HG02943 (cell line): ENCODE measurements around the gene TPPP3.

Experiments used
- ATAC-seq: cut with Tn5 transposase; IDR thresholded peaks from one replicate; pipeline ENCODE4 v1.9.1; 2021; ENCODE audit warnings: mild to moderate bottlenecking, low read depth, moderate library complexity; ENCODE audit not compliant: unreplicated experiment

The TPPP3 gene

DNA sequence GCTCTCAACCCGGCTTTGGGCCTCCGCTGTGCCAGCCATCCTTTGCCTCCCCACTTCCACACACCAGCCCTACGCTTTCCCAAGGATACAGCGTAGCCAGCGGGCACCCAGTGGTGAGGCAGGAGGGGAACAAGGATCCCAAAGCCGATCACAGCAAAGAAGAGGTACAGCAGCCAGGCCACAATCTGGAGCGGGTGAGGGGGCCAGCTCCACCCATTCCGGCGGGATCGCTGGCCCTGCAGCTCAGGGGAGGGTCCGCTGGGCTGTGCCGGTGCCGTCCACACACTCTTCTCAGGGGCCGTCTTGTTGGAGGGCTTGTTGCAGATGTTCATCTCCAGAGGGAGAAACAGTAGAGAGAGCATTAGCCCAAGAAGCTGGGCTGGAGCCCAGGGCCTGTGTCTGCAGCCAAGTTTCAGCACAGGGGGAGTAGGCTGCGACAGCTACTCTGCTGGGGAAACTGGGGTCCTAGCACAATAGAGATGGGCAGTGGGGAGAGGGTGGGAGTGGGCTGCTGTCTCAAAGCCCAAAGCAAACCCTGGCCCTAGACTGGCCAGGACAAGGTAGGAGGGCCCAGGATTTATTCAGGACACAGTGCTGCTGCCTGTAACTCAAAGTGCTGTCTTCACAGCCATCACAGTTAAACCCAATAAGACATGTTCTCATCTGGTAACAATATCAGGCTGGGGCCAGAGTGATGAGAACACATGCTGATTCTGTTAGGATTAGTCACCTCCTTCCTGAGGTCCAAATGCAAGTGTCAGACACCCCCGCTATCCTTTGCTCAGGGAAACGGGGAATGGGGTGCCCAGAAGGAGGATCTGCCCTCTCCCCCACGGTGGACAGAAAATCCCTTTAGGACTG is 13.0 kb upstream of the TPPP3 start:
- no peak for ATAC-seq

DNA sequence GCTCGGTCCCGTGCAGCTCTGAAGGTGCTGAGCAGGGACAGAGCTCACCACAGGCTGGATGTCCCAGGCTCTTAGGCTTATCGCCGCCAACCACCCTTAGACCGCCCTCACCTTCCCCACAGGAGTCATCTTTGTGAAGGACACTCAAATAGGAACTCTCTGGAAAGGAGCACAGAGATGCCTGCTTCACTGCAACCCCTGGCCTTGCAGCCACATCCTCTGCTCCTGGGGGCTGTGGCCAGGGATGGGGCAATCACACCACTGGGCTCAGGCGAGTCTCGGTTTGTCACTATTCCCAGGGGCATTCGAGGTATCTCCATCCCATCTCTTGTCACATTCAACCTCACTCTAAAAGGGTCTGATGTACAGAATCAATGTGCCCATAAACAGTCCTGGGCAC is 12.0 kb upstream of the TPPP3 start:
- no peak for ATAC-seq

DNA sequence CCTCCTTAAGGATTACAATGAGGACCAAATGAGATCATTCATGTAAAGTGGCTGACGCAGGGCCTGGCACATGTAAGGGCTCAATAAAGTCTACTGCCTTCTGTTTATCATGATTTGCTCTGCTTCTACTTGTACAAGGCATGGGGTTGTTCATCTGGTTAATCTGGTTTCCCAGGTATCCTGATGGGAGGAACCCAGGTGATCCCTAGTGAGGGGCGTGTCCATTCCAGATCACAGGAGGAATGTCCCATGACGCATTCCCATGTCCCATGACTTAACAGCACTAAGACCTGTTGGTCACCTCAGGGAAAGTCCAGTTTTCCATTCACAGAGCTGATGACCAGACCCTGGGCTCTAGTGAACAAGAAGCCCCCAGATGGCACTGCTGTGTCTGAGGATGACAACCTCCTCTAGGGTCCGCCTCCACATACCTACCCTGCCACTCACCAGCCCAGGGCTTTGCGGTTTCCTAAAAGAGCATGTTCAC is 11.5 kb upstream of the TPPP3 start:
- no peak for ATAC-seq

DNA sequence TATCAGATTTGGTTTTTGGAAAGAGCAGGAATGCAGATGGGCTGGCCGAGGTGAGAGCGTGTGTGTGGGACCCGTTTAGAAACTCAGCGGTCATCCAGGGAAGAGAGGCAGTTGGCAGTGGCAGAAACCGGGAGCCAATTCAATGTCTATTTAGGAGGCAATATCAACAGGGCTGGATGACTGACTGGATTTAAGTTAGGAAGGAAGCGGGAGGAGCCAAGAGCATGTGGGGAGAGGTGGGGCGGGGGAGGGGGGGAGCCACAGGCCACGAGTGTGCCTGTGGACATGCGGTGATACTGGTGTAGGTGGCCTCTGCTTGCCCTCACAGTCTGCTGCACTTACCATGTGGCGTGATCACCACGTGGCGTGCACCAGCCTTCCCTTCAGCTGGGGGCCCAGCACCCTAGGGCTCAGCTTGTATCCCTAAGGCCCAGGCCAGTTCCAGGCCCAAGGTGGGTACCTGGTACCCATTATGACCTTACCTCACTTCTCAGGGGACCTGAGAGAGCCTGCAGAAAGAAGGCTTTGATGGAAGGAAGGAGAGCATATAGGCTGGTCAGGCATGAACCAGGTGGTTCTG is 10.8 kb upstream of the TPPP3 start:
- no peak for ATAC-seq

DNA sequence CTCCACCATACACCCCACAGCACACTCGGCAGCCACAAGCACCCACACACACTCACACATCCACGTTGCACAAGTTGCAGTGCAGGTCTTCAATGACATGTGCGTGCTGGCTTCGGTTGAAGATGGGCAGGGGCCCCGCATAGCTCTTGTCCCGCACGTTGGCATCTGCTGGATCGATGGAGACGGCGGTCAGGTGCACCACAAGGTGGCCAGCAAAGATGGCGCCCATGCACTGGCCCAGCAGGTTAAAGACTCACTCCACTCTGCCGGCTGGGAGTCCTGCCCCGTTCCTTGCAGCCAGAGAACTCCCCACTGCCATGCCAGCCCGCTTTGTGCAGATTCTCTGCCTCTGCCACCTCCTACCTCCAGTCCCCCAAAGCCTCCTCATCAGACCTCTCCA is 7.6 kb upstream of the TPPP3 start:
- ATAC-seq = no peak

DNA sequence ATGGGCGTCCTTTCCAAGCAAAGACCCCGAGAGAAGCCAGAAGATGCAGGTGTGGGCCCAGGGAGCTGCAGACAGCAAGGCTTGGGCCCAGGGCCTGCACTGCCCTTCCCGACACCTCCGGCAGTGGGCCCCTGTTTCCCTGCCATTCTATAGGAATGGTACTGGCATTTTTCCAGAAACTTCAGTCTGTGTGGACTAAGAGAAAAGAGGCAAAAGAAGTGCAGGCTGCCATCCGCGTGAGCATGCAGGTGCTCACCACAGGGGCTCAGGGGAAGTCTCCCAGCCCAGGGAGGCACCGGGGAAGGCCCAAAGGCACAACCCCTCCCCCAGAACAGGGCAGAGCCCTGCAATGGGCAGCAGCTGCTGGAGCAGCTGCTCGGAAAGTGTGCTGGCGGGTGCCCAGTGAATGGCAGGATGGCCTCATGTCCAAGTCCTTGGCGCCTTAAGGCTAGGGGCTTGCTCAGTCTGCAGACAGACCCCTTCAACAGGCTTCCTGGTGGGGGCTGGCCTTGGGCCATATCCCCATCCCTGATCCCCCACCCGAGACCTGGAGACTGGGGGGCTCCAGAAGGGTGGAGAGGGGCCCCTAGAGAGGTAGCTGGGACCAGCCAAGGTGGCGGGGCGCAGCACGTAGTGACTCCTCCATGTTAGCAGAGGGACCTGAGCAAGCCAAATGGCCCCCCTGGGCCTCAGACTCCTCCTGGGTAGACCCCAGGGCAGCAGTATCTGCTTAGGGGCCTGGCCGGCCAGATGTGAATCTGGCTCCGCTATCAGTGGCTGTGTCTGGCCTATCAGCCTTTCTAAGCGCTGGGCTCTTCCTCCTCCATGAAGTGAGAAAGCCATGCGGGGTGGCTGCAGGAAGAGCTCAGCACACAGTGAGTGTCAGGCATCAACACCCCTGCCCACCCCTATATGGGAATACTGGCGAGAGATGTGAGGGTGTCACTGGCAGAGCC is 6.7 kb upstream of the TPPP3 start:
- no peak for ATAC-seq

DNA sequence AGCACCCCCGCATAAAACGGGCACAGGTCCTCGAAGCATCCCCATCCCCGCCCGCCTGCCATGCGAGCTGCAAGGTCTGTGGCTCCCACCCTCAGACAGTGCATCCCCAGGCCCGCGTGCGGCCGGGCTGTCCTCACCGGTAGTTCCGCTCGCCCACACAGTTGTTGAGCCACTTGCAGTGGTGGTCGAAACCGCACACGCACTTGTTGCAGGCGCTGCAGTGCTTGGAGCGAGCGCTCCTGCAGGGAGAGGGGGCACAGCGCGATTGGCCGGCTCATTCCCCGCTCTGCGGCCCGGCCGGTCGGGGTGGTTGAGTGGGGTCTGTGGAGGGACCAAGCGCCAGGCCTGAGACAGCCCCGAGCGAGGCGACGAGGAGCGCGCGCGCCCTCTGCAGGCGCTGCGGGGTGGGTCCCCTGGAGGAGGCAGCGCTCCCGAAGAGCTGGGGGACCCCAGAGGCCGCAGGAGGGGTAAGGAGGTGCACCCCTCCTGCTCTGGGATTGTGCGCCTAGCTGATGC is 6.0 kb upstream of the TPPP3 start:
- ATAC-seq = no peak

DNA sequence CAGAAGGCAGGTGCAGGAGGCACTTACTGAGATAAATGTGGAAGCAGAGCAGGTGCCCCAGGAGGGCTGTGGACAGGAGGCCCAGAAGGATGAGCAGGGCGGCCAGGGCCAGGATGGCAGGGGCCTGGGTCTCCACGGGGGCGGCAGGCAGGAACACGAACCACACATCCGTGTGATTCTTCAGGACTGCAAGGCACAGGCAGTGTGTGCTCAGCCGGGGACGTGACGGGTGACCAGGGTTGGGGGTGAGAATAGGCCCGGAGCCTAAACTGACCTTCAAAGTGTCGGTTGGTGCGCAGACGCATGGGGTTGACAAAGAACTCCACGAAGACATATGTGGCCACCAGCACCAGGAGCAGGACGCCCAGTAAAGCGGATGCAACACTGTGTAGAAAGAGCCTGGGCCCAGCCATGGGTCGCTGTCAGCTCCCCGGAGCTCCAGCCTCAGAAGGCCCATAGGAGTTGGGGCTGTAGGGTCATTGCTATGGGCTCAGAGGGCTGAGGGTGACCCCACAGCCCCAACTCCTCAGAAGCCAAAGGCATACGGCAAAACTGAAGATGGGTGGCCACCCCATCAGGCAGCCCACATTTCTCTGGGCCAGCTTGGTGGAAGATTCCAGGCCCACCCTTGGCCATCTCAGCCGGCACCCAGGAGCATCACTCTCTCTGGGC is 5.4 kb upstream of the TPPP3 start:
- ATAC-seq = no peak

DNA sequence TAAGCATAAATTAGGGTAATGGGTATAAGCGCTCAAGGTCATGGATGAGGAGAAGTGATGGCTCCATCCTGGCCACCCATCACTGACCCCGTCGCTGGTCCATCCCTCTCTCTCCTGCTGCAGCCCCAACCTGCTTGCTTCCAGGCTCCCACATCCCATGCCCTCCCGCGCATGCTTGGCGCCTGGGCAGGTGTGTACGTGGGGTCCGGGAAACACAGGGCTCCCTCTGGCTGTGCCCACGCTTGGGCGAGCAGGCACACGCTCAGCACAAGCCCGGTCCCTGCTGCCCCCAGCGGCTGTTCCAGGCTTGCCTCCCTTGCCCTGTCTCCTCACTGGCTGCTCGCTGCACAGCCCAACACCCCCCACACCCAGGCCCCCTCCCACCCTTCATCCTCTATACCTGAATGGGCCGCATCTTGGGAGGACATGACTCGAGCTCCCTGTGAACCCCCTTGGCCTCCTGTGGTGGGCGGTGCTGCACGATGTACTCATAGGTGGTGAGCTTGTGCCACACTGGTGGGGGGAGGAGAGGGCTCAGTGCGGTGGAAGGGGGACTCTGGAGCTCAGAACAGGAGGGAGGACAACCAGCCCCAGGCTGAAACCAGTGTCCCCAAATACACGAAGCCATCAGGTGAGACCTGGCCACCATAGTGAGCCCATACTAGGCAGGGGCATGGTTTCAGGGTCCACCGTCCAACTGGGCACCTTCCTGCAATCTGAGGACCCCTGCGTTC is 4.7 kb upstream of the TPPP3 start:
- ATAC-seq = no peak

DNA sequence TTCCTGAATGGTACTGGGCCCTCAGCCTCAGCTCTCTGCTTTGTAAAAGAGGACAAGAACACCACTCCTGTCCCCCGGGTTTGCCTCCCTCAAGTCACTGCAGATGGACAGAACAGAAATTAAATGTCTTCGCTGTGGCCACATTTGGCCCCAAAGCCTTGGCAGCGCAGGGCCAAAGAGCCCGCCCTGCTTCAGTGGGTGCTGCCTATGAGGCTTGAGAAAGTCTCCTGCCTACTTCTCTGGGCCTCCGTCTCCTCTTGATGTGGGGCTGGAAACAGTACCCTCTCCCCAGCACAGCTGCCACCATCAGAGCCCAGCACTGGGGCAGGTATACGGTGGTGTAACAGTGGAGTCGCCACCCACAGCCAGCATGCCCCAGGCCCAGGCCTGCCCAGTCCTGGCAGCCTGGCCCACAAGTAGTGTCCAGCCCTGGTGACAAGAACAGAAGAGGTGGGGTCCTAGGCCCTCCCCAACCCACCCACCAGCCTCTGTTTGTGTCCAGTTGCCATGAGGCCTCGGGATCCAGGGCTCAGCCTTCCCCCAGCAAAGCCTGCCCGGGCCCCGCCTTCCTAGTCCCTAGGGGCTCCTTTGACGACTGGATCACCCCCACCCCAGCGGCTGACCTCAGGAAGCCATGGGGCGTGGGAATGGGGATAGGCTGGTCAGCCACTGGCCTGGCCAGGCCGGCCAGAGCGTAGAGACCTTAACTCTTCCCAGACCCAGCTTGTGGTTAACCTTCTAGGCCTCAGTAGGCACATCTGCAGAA is 3.9 kb upstream of the TPPP3 start:
- no peak for ATAC-seq

DNA sequence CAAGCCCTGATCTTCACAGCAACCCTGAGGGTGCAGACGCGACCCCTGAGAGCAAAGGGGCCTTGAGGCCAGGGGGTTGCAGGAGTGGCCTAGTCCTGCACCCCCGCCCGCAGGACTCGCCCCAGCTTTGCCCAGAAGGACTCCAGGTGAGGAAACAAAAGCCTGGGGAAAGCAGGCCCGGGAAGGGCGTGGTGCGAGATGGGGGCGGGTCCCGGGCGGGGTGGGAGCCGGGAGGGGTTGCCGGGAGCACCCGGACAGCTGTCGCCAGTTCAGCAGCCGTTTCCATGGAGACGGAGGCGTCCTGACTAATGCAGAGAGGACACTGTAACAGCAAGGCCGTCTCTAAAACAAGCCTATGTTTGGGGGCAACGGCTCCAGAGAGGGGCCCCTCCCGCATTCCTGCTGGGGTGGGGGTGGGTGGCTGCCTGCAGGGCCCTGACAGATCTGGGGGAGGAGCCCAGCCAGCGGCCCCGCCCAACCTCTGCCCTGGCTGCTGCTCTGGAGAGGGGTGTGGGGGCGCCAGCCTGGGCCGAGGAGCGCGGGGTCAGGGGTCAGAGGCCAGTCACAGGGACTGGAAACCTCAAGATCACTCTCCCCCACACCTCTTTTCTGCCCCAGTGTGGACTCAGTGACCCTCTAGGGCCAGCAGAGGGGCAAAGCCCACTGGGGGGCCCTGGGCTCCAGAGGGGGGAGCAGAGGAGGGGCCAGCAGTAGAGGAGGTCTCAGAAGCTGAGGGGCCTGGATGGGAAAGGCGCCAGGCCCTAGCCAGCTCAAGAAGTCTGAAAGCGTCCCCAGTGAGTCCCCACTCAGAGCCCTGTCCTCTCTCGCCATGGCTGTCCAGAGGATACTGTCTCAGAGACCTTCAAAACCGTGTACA is 3.1 kb upstream of the TPPP3 start:
- no peak for ATAC-seq

DNA sequence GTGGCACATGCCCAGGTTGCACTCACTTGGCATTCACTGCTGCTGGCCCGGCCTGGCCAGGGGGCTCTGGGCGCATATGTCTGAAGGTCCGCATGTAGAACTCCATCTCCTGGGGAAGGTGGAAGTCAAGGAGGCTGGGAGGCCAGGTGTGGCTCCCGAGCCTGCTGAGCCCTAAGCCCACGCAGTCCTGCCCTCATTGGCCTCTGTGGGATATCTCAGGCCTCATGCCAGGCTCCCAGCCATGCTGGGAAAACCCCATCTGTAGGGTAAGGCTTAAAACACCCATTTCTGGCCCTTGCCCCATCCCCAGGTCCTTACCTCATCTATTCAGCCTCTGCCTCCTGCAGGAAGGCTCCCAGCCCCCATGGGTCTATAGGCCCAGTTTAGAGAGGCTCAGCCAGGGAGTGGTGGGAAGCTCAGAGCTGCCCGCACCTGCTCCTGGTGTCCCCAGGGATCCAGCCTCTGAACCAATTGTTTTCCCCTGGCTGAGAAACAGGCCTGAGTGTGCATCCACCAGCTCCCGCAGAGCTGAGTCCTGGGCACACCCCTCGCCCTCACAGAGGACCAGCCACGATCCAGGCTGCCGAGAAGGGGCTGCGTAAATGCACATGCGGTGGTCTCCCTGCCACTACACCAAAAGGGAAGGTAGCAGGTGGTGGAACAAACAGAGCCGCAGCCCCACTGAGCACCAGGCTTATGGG is 2.3 kb upstream of the TPPP3 start:
- ATAC-seq = no peak

DNA sequence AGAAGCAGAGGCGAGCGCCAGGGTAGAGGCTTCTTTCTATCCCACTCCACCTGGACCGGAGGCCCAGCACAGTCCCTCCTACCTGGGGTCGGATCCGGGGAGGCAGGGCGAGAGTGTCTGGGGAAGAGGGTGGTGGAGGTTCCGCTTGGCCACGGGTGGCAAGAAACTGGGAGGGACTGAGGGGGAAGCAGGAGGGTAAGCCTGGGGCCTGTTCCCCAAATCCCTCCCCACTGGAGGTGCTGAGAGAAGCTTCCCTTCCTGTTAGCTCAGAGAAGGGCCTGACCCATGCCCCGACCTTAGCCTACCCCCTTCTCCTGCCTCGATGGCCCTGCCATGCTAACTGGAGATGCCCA is 1.8 kb upstream of the TPPP3 start:
- ATAC-seq = no peak

DNA sequence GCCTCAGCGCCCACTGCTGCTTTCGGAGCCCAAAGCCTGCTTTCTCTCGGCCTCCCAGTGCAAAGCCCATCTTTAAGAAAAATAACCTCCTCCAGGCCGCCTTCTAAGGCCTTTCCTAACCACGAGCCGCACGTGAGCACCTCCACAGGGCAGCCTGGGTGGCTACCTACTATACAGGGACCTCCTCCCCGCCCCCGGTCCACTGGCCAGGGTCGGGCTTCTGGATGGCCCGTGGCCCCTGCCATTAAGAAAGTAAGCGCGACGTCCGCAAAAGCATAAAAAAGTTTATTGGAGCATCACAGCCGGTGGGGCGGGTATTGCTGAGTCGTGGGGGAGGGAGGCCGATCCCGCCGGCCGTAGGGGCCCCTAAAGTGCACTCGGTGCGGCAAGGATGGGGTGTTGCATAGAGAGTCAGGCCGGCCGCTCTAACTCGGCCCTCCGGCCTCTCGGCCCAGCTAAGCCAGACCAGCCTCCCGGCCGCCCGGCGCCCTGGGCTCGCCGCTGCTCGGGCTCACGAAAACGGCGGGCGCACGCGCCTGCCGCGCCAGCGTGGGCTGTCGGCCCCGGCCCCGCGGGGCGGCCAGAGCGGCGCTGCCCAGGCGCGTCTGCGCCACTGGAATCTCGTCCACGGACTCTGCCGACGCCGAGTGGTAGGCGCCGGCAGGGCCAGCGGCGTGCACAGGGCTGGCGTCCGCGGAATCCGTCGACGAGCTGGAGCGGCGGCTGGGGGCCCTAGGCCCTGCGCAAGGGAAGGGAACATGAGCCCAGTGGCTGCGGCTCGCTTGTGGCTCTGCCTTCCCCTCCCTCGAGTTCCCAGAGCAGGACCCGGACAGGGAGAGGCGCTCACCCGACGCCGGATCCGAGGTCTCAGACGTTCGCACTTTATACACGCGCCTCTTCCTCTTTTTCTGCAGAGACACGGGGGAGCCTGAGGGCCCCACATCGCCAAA is 1.1 kb upstream of the TPPP3 start:
- no peak for ATAC-seq

DNA sequence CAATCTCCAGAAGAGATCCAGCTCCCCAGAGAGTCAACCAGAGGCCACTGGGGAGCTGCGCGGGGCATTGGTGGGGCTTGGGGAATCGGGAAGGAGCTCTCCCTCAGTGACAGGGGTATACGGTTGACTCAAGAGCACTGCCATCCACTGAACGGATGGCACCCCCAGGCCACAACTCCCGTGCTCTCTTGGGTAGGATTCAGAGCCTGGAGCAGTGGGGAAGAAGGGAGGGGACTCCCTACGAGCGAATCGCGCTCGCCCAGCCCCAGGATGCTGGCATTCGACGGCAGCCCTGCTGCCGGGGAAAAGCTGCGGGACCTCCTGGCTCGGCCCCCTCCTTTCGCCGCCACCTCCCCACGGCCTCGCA is 473 bp upstream of the TPPP3 start:
- ATAC-seq = no peak

DNA sequence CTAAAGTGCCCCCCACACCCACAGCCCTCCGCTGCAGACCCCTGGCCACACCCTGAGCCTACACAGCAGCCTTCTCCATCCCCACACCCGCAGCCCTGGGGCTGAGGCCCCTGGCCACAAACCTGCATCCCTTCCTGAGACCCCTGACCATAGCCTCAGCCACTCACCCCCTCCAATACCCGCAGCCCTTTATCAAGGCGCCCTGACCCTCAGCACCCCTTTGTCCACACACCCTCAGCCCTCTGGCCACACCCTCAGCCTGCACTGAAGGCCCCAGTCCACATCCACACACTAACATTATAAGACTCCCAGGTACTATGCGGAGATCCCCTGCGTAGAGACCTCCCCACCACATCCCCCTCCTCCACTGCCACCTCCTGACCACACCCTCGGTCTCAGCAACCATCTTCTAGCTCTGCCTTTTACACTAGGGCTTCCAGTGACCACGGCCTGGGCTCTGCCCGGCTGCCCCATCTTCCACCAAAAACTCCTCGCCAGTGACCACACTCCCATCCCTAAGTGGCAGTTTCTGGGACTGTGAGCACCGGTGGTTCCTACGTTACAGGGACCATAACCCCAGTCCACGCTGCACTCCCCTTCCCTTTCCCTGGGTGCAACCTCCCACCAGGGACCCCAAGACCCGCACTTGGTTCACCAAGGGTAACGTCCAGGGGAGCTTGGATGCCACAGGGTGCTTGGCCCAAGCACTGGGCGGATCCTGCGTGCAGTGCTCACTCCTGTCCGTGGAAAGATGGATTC is 818 bp downstream of the TPPP3 start:
- no peak for ATAC-seq
